Stomach (tissue), 4 donors: ENCODE results near the gene GPR148.

Experiments used
- CTCF ChIP-seq, 7 experiments: fragments of 450-650 bp in 4 of 7; fragments of 200-600 bp in 3 of 7; sonication (generic) in 3 of 7; IDR thresholded peaks; one replicate each; pipeline ENCODE4 v1.5.1; 2016 to 2019; ENCODE audit warnings: antibody characterized with exemption in 7 of 7, control low read depth in 2 of 7, mild to moderate bottlenecking in 1 of 7
- EP300 ChIP-seq: sonication (generic); formaldehyde crosslinking; IDR thresholded peaks from one replicate; pipeline ENCODE4 v1.6.1; 2017; ENCODE audit warnings: antibody characterized with exemption
- POLR2AphosphoS5 ChIP-seq, 3 donors: sonication (generic); formaldehyde crosslinking; IDR thresholded peaks; one replicate each; pipeline ENCODE4 v1.6.1; 2016; ENCODE audit warnings: antibody characterized with exemption in 3 of 3

DNA sequence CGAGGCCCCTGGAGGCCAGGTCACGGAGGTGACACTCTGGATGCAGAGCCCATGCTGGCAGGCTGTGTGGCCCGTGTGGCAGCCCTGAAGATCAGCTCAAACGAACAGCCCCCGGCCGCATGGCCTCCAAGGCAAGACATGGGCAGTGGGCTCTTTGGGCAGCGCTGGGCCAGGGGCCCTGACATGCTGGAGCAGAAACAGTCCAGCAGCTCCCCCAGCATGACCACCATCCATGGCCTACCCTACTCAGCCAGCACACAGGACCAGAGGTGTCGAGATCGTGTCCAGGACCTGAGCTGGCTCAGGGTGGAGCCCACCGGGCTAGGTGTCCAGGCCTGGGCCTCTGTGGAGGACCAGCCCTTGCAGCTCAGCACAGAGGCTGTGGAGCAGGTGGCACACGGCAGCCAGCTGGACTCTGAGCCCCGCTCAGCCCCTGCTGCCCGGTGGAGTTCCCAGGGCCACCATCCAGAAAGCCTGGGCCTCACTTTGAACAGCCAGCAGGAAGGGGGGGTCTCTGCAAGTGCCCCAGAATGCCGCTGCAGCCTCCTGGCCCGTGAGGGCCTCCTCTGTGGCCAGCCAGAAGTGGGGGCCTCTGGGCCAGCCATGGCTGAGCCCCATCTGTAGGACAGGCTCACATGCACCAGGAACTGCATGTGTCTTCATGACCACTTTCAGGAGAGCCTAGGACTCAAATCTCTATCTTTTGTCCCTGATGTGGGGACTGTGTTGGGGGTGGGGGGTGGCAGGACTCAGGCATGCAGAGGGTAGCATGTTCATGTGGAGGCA, 35.4 kb downstream of the GPR148 start:
- TF ChIP-seq CTCF (IDR thresholded peaks at IDR 0.05) (no peak), POLR2AphosphoS5 (IDR thresholded peaks at IDR 0.05) (no peak), EP300 (no peak)
